Measurements from ENCODE around the gene RSPH3.

- TF ChIP-seq CTCF (IDR thresholded peaks at IDR 0.05; ENCODE audit: control extremely low read depth in 1 of 3, insufficient read depth in 1 of 3, low read depth in 1 of 3, low read length in 3 of 3) (no peak), POLR2A (IDR thresholded peaks at IDR 0.05; ENCODE audit: control extremely low read depth in 1 of 2, low read depth in 2 of 2, low read length in 2 of 2) (no peak), RAD21 (IDR thresholded peaks at IDR 0.05 in 1 of 2, conservative IDR thresholded peaks at IDR 0.05 in 1 of 2; ENCODE audit: low read depth in 2 of 2, low read length in 2 of 2) (no peak), YY1 (IDR thresholded peaks at IDR 0.05; ENCODE audit: low read depth, low read length) (no peak), ZNF274 (IDR thresholded peaks at IDR 0.05; ENCODE audit: borderline replicate concordance, extremely low read depth, low read length) (no peak)
Measured at GRCh38 chr6:159044899-159045727, 45.1 kb upstream of the RSPH3 start, which contains the start of gene TAGAP.

Measured in H1 (cell line).